H7 (cell line): Measurements from ENCODE around the gene MYO10. TPM values are rescaled to one million over a fixed set of nuclear protein-coding genes. Genes with fewer than 3 reads are reported as not detected.

Experiments used
- DNase-seq: peaks from one replicate; pipeline ENCODE4 v3.0.0; 2012
- H3K27me3 ChIP-seq: 2 replicates; pipeline ENCODE4 v1.6.0; 2011; ENCODE audit warnings: mild to moderate bottlenecking, low read length; ENCODE audit not compliant: control insufficient read depth, insufficient read depth
- H3K36me3 ChIP-seq: replicated peaks from 2 replicates; pipeline ENCODE4 v1.5.1; 2011; ENCODE audit warnings: low read length; ENCODE audit not compliant: control insufficient read depth, insufficient read depth
- H3K4me3 ChIP-seq: 2 replicates; pipeline ENCODE4 v1.5.1; 2011; ENCODE audit warnings: low read depth, mild to moderate bottlenecking, control low read depth, low read length, moderate library complexity; ENCODE audit not compliant: insufficient read depth
- total RNA-seq: library from RNA; depleted of rRNA; stranded (reverse); fragments of >200 nt; shearing (Covaris generic); gene quantifications from 2 replicates; pipeline ENCODE4 v1.2.3, GENCODE V29; 2014

The MYO10 gene
- total RNA-seq, 1 experiment from 2014 or later: 36.3 TPM

- DNase-seq: no peak
- Histone ChIP-seq H3K4me3 (no peak overlapping the region), H3K36me3 (no peaks in the 10 kb centered on the region), H3K27me3 (no peaks in the 10 kb centered on the region)
These were observed 22.0 kb downstream of the MYO10 start for GRCh38 chr5:16914108-16914435.

- Histone ChIP-seq H3K27me3 (no peaks in the 10 kb centered on the region), H3K4me3 (no peak overlapping the region), H3K36me3 (no peaks in the 10 kb centered on the region)
- DNase-seq: no peak
These were observed 22.6 kb downstream of the MYO10 start for GRCh38 chr5:16913187-16914107.

- H3K27me3 ChIP-seq: no peaks in the 10 kb centered on the region
- no peaks in the 10 kb centered on the region for H3K36me3 ChIP-seq
- DNase-seq: no peak
- H3K4me3 ChIP-seq: no peak overlapping the region
These were observed 24.0 kb downstream of the MYO10 start for GRCh38 chr5:16912080-16912479.

- no peak for DNase-seq
- Histone ChIP-seq H3K27me3 (no peaks in the 10 kb centered on the region), H3K4me3 (no peak overlapping the region), H3K36me3 (no peaks in the 10 kb centered on the region)
These were observed 26.6 kb downstream of the MYO10 start for GRCh38 chr5:16909464-16909863.

GRCh38 chr5:16907270-16907669 is 28.8 kb downstream of the MYO10 start:
- Histone ChIP-seq H3K27me3 (no peaks in the 10 kb centered on the region), H3K36me3 (no peaks in the 10 kb centered on the region), H3K4me3 (no peak overlapping the region)
- DNase-seq: no peak

GRCh38 chr5:16906255-16906654 is 29.8 kb downstream of the MYO10 start:
- Histone ChIP-seq H3K27me3 (no peaks in the 10 kb centered on the region), H3K36me3 (no peaks in the 10 kb centered on the region), H3K4me3 (no peak overlapping the region)
- DNase-seq: no peak

GRCh38 chr5:16903480-16904300 is 32.4 kb downstream of the MYO10 start:
- Histone ChIP-seq H3K4me3 (no peak overlapping the region), H3K36me3 (no peaks in the 10 kb centered on the region), H3K27me3 (no peaks in the 10 kb centered on the region)
- no peak for DNase-seq

- Histone ChIP-seq H3K27me3 (no peaks in the 10 kb centered on the region), H3K4me3 (no peak overlapping the region), H3K36me3 (no peaks in the 10 kb centered on the region)
- no peak for DNase-seq
These were observed 33.2 kb downstream of the MYO10 start for GRCh38 chr5:16902846-16903245.

- Histone ChIP-seq H3K27me3 (no peaks in the 10 kb centered on the region), H3K36me3 (no peaks in the 10 kb centered on the region), H3K4me3 (no peak overlapping the region)
- DNase-seq: peak; percentile 74
These were observed 35.0 kb downstream of the MYO10 start for GRCh38 chr5:16901021-16901644.

GRCh38 chr5:16899171-16899570 is 36.9 kb downstream of the MYO10 start:
- Histone ChIP-seq H3K27me3 (no peaks in the 10 kb centered on the region), H3K4me3 (no peak overlapping the region), H3K36me3 (no peaks in the 10 kb centered on the region)
- no peak for DNase-seq

GRCh38 chr5:16897800-16898199 is 38.3 kb downstream of the MYO10 start:
- no peak overlapping the region for H3K4me3 ChIP-seq

GRCh38 chr5:16897284-16897704 is 38.8 kb downstream of the MYO10 start:
- Histone ChIP-seq H3K27me3 (no peaks in the 10 kb centered on the region), H3K36me3 (no peaks in the 10 kb centered on the region), H3K4me3 (no peak overlapping the region)
- no peak for DNase-seq

More at GRCh38 chr5:16897800-16898199, 38.3 kb downstream of the MYO10 start:
- no peak for DNase-seq
- no peaks in the 10 kb centered on the region for H3K27me3 ChIP-seq
- no peaks in the 10 kb centered on the region for H3K36me3 ChIP-seq

GRCh38 chr5:16896767-16897166 is 39.3 kb downstream of the MYO10 start:
- Histone ChIP-seq H3K4me3 (no peak overlapping the region), H3K27me3 (no peaks in the 10 kb centered on the region), H3K36me3 (no peaks in the 10 kb centered on the region)
- no peak for DNase-seq

GRCh38 chr5:16894236-16895057 is 41.6 kb downstream of the MYO10 start:
- Histone ChIP-seq H3K36me3 (no peaks in the 10 kb centered on the region), H3K27me3 (no peaks in the 10 kb centered on the region), H3K4me3 (no peak overlapping the region)
- peak; percentile 47 for DNase-seq
